Esophagus (tissue), 2 donors: ENCODE results near the gene TCOF1. TPM values are rescaled to one million over a fixed set of nuclear protein-coding genes. Genes with fewer than 3 reads are reported as not detected.

Source experiments
- H3K27ac ChIP-seq, 2 donors: one replicate each; pipeline ENCODE4 v1.5.1; 2013; ENCODE audit warnings: low read depth in 2 of 2, mild to moderate bottlenecking in 2 of 2, inconsistent platforms in 1 of 2, low read length in 1 of 2, moderate library complexity in 1 of 2
- H3K27me3 ChIP-seq, 2 donors: one replicate each; pipeline ENCODE4 v1.6.1; 2013; ENCODE audit warnings: low read length in 2 of 2, control low read depth in 1 of 2, mild to moderate bottlenecking in 1 of 2; ENCODE audit not compliant: insufficient read depth in 2 of 2, control insufficient read depth in 1 of 2
- H3K36me3 ChIP-seq, 2 donors: one replicate each; pipeline ENCODE4 v1.6.1; 2013; ENCODE audit warnings: low read length in 1 of 2; ENCODE audit not compliant: control insufficient read depth in 2 of 2, insufficient read depth in 2 of 2
- H3K4me1 ChIP-seq, 2 donors: one replicate each; pipeline ENCODE4 v1.6.1; 2013; ENCODE audit warnings: low read length in 1 of 2; ENCODE audit not compliant: control insufficient read depth in 2 of 2, insufficient read depth in 2 of 2
- H3K4me3 ChIP-seq, 2 donors: one replicate each; pipeline ENCODE4 v1.5.1; 2013; ENCODE audit warnings: low read length in 2 of 2, mild to moderate bottlenecking in 2 of 2, low read depth in 1 of 2, moderate library complexity in 1 of 2
- H3K9me3 ChIP-seq, 2 donors: one replicate each; pipeline ENCODE4 v1.6.1; 2013; ENCODE audit warnings: mild to moderate bottlenecking in 2 of 2, low read depth in 1 of 2, low read length in 1 of 2, moderate library complexity in 1 of 2; ENCODE audit not compliant: control insufficient read depth in 2 of 2, insufficient read depth in 1 of 2
- WGBS, 2 donors: extraction: QIAGEN DNeasy Blood & Tissue Kit; methylation state at CpG; one replicate each; pipeline ENCODE4 v1.1.7; 2013; 5-methylcytosine and 5-hydroxymethylcytosine counted together
- polyA plus RNA-seq, 2 donors: library from polyadenylated mRNA; stranded (reverse); fragments of 200-250 nt; gene quantifications; one replicate each; pipeline ENCODE4 v1.2.3, GENCODE V29; 2013
- donor health status: healthy with polysubstance abuse.
- donor health status: Bipolar disorder and iron deficiency.

TCOF1 gene
- polyA plus RNA-seq, 2 donors, result 13.0 to 13.5 TPM

GRCh38 chr5:150402229-150402773 lies 44.8 kb downstream of the TCOF1 start:
- peaks cover 10 to 35% of the 10 kb centered on the region in 2 donors for H3K36me3 ChIP-seq
- no peaks in the 10 kb centered on the region for H3K9me3 ChIP-seq
- 67 to 71% methylated on average over 4 of the region's 4 CpGs for WGBS, 2 donors
- peaks cover 0 to 2% of the 10 kb centered on the region in 2 donors for H3K4me1 ChIP-seq
- H3K27ac ChIP-seq, result no peak overlapping the region
- H3K27me3 ChIP-seq, result no peaks in the 10 kb centered on the region
- no peak overlapping the region for H3K4me3 ChIP-seq

- Histone ChIP-seq H3K27ac (no peak overlapping the region), H3K27me3 (no peaks in the 10 kb centered on the region), H3K9me3 (no peaks in the 10 kb centered on the region), H3K4me1 (peaks cover 0 to 2% of the 10 kb centered on the region in 2 donors), H3K36me3 (peaks cover 7 to 34% of the 10 kb centered on the region in 2 donors), H3K4me3 (no peak overlapping the region)
- 91 to 96% methylated on average over 12 of the region's 12 CpGs for WGBS, 2 donors
These were observed 45.4 kb downstream of the TCOF1 start for GRCh38 chr5:150402901-150403342.

GRCh38 chr5:150404121-150404520 lies 46.6 kb downstream of the TCOF1 start:
- Histone ChIP-seq H3K9me3 (no peaks in the 10 kb centered on the region), H3K27me3 (no peaks in the 10 kb centered on the region), H3K4me1 (peaks cover 3 to 6% of the 10 kb centered on the region in 2 donors), H3K36me3 (peaks cover 7 to 28% of the 10 kb centered on the region in 2 donors), H3K27ac (no peak overlapping the region), H3K4me3 (no peak overlapping the region)
- WGBS, 2 donors, result 73 to 76% methylated on average over 5 of the region's 5 CpGs

DNA sequence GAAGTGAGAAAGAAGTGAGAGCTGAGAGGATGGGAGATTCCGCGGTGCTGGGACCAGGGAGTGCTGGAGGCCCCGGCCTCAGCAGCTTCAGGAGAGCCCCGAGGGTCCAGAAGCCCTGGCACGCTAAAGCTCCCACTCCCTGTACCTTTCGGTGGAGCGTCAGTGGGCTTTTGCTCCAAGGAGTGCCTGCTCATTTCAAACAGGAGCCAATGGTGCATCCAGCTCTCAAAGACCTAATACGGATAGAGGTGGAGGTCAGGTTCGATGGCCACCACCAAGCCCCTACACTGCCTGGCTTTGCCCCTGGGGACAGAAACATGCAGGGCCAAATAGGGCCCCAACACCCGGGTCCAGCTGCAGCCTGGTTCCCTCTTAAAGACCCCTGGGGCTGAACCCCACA lies 47.0 kb downstream of the TCOF1 start:
- Histone ChIP-seq H3K27me3 (no peaks in the 10 kb centered on the region), H3K9me3 (no peaks in the 10 kb centered on the region), H3K36me3 (peaks cover 5 to 28% of the 10 kb centered on the region in 2 donors), H3K27ac (no peak overlapping the region), H3K4me1 (peaks cover 3 to 6% of the 10 kb centered on the region in 2 donors), H3K4me3 (no peak overlapping the region)
- 88 to 91% methylated on average over 10 of the region's 10 CpGs for WGBS, 2 donors

- H3K36me3 ChIP-seq, result peaks cover 3 to 25% of the 10 kb centered on the region in 2 donors
These were observed 47.7 kb downstream of the TCOF1 start for GRCh38 chr5:150404941-150405816.

DNA sequence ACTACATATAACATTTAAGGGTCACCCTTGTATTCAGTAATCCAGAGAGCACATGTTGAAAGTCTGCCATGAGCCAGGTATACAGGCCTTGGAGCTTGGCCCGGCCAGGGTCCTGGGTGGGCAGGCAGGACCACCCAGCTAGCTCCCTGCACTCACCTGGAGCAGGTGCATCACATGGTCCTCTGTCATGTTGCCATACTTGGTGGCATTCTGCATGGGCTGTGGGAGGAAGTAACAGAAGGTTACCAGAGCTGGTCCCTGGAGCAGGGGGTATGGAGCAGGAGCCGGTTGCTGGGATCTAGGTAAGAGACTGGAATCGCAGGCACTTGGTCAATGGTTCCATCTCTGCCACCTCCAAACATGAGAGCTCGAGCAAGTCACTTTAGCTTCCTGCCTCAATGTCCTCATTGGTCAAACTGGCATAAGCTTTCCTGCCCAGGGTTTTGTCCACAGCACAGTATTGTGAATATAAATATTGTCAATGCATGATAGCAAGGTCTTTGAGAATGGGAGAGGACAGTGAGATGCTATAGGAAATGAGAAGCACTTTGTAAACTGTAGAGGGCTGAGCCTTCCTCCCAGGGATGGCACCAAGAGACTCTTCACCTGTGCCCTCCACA lies 48.7 kb downstream of the TCOF1 start:
- Histone ChIP-seq H3K27me3 (no peaks in the 10 kb centered on the region), H3K4me3 (no peak overlapping the region), H3K27ac (no peak overlapping the region), H3K4me1 (peaks cover 6 to 8% of the 10 kb centered on the region in 2 donors), H3K36me3 (peaks cover 3 to 19% of the 10 kb centered on the region in 2 donors), H3K9me3 (no peaks in the 10 kb centered on the region)
- 87 to 90% methylated on average over 4 of the region's 4 CpGs for WGBS, 2 donors

More at GRCh38 chr5:150404941-150405816, 47.7 kb downstream of the TCOF1 start:
- Histone ChIP-seq H3K27ac (no peak overlapping the region), H3K9me3 (no peaks in the 10 kb centered on the region), H3K27me3 (no peaks in the 10 kb centered on the region), H3K4me3 (no peak overlapping the region), H3K4me1 (peaks cover 6 to 7% of the 10 kb centered on the region in 2 donors)
- 80% methylated on average over 9 of the region's 9 CpGs for WGBS, 2 donors

DNA sequence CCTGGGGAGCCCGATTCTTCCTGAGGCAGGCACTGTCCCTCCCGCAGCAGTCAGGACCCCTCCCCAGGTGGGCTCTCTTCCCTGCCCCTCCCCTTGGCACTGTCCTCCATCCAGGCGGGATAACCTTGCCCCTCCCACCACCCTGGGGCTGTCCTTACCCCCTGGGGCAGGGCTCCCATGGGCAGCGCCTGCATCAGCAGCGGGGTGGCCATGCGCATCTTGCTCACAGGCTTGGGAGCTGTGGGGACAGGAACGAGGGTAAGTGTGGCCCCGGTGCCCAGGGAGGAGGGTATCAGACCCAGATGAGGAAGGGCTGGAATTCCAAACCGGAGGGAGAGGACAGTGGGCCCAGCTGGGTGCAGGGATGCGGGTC lies 49.2 kb downstream of the TCOF1 start:
- H3K27me3 ChIP-seq, result no peaks in the 10 kb centered on the region
- H3K4me1 ChIP-seq, result peaks cover 6 to 8% of the 10 kb centered on the region in 2 donors
- peaks cover 3 to 19% of the 10 kb centered on the region in 2 donors for H3K36me3 ChIP-seq
- WGBS, 2 donors, result 72 to 74% methylated on average over 10 of the region's 10 CpGs
- H3K27ac ChIP-seq, result no peak overlapping the region
- no peak overlapping the region for H3K4me3 ChIP-seq
- no peaks in the 10 kb centered on the region for H3K9me3 ChIP-seq

GRCh38 chr5:150407096-150407720 lies 49.7 kb downstream of the TCOF1 start:
- Histone ChIP-seq H3K27me3 (no peaks in the 10 kb centered on the region), H3K9me3 (no peaks in the 10 kb centered on the region), H3K4me1 (peaks cover 6 to 8% of the 10 kb centered on the region in 2 donors), H3K36me3 (peaks cover 3 to 19% of the 10 kb centered on the region in 2 donors), H3K4me3 (no peak overlapping the region), H3K27ac (no peak overlapping the region)
- WGBS, 2 donors, result 73 to 81% methylated on average over 13 of the region's 13 CpGs

- H3K4me1 ChIP-seq, result peaks cover 6 to 8% of the 10 kb centered on the region in 2 donors
These were observed 50.9 kb downstream of the TCOF1 start for GRCh38 chr5:150408231-150408943.

More at GRCh38 chr5:150408231-150408943, 50.9 kb downstream of the TCOF1 start:
- Histone ChIP-seq H3K36me3 (peaks cover 0 to 8% of the 10 kb centered on the region in 2 donors), H3K27me3 (no peaks in the 10 kb centered on the region), H3K4me3 (no peak overlapping the region), H3K9me3 (no peaks in the 10 kb centered on the region), H3K27ac (no peak overlapping the region)
- 90 to 92% methylated on average over 8 of the region's 8 CpGs for WGBS, 2 donors
